ENCODE data around the gene ASMTL.

- TF ChIP-seq CTCF (IDR thresholded peaks at IDR 0.05), result no peak
- no peak for TF ChIP-seq POLR2A (IDR thresholded peaks at IDR 0.05)
Observed at GRCh38 chrX:1472975-1473374, 20.3 kb upstream of the ASMTL start.

Data from right lobe of liver (tissue), 4 donors.